Stimulated activated naive CD8-positive, alpha-beta T cell treated with anti-CD3 and anti-CD28 coated beads, Interleukin-15, amount 100 ng/mL, for 72 hours (primary cell): ENCODE data around the gene DOK3.
A peak's percentile ranks its signal among the peaks of the same experiment; 100 is the strongest.
"Not testable (repeated sequence)": the region's sequence is repeated elsewhere in the genome, so short reads cannot be mapped to it uniquely, and the experiment has no call there.

ENCODE experiments used
- ATAC-seq: fragments of 150-1000 bp; cut with Tn5 transposase; 2 replicates; pipeline ENCODE4 v1.10.0; 2021; ENCODE audit warnings: mild to moderate bottlenecking, moderate library complexity
- DNase-seq, 2 donors: peaks; one replicate each; pipeline ENCODE4 v3.0.0; 2021 to 2022
- H3K27ac Mint-ChIP-seq, 2 donors: one replicate each; pipeline ENCODE4 v1.8.0; 2022; ENCODE audit warnings: mild to moderate bottlenecking in 2 of 2, mixed read lengths in 2 of 2, moderate library complexity in 2 of 2
- H3K27me3 Mint-ChIP-seq: one replicate; pipeline ENCODE4 v1.8.0; 2022; ENCODE audit warnings: mixed read lengths
- H3K4me1 Mint-ChIP-seq: one replicate; pipeline ENCODE4 v1.8.0; 2022; ENCODE audit warnings: mild to moderate bottlenecking, mixed read lengths
- H3K4me3 Mint-ChIP-seq, 2 donors: one replicate each; pipeline ENCODE4 v1.8.0; 2022; ENCODE audit warnings: mild to moderate bottlenecking in 2 of 2, mixed read lengths in 2 of 2, moderate library complexity in 1 of 2
- H3K9me3 Mint-ChIP-seq, 2 donors: one replicate each; pipeline ENCODE4 v1.8.0; 2022; ENCODE audit warnings: mixed read lengths in 2 of 2

The DOK3 gene

GRCh38 chr5:177489119-177489716 lies 20.4 kb downstream of the DOK3 start:
- H3K4me3 Mint-ChIP-seq = no peak overlapping the region
- no peaks in the 10 kb centered on the region for H3K9me3 Mint-ChIP-seq
- DNase-seq (no peak), ATAC-seq (no peak)
- no peaks in the 10 kb centered on the region for H3K27me3 Mint-ChIP-seq
- H3K27ac Mint-ChIP-seq = peak overlapping the region in 1 of 2 donors; percentile 74
- peaks cover 27% of the 10 kb centered on the region for H3K4me1 Mint-ChIP-seq

- Mint-ChIP-seq H3K4me1 (peaks cover 14% of the 10 kb centered on the region), H3K27me3 (no peaks in the 10 kb centered on the region), H3K9me3 (no peaks in the 10 kb centered on the region), H3K4me3 (no peak overlapping the region), H3K27ac (peak overlapping the region in 1 of 2 donors; percentile 93)
- ATAC-seq (no peak), DNase-seq (no peak)
These were observed 21.7 kb downstream of the DOK3 start for GRCh38 chr5:177487975-177488374.

GRCh38 chr5:177487144-177487543 lies 22.5 kb downstream of the DOK3 start:
- no peak for DNase-seq
- no peak for ATAC-seq
- Mint-ChIP-seq H3K4me3 (no peak overlapping the region), H3K27ac (peak overlapping the region in 1 of 2 donors; percentile 74), H3K27me3 (no peaks in the 10 kb centered on the region), H3K9me3 (no peaks in the 10 kb centered on the region), H3K4me1 (peaks cover 7% of the 10 kb centered on the region)

GRCh38 chr5:177486256-177486655 lies 23.4 kb downstream of the DOK3 start:
- Mint-ChIP-seq H3K4me1 (peaks cover 5% of the 10 kb centered on the region), H3K4me3 (no peak overlapping the region), H3K9me3 (no peaks in the 10 kb centered on the region), H3K27ac (no peak overlapping the region), H3K27me3 (no peaks in the 10 kb centered on the region)
- no peak for ATAC-seq
- no peak for DNase-seq

GRCh38 chr5:177485753-177486152 lies 23.9 kb downstream of the DOK3 start:
- not testable (repeated sequence) for H3K4me1 Mint-ChIP-seq, DNase-seq, H3K27ac Mint-ChIP-seq, H3K27me3 Mint-ChIP-seq, H3K9me3 Mint-ChIP-seq, H3K4me3 Mint-ChIP-seq, ATAC-seq

GRCh38 chr5:177484902-177485549 lies 24.6 kb downstream of the DOK3 start:
- Mint-ChIP-seq H3K27me3 (no peaks in the 10 kb centered on the region), H3K9me3 (no peaks in the 10 kb centered on the region), H3K4me3 (no peak overlapping the region), H3K4me1 (peaks cover 2% of the 10 kb centered on the region), H3K27ac (peak overlapping the region in 1 of 2 donors; percentile 69)
- no peak for ATAC-seq
- DNase-seq = no peak

- DNase-seq (no peak), ATAC-seq (no peak)
- H3K4me3 Mint-ChIP-seq = no peak overlapping the region
- H3K27ac Mint-ChIP-seq = peak overlapping the region in 1 of 2 donors; percentile 39
- H3K9me3 Mint-ChIP-seq = no peaks in the 10 kb centered on the region
- no peaks in the 10 kb centered on the region for H3K27me3 Mint-ChIP-seq
- peaks cover 10% of the 10 kb centered on the region for H3K4me1 Mint-ChIP-seq
These were observed 25.4 kb downstream of the DOK3 start for GRCh38 chr5:177483994-177484901.

- Mint-ChIP-seq H3K27me3 (no peaks in the 10 kb centered on the region), H3K9me3 (no peaks in the 10 kb centered on the region), H3K27ac (peak overlapping the region; percentile 4 to 15), H3K4me1 (peaks cover 22% of the 10 kb centered on the region), H3K4me3 (no peak overlapping the region)
- no peak for ATAC-seq
- DNase-seq = no peak
These were observed 26.6 kb downstream of the DOK3 start for GRCh38 chr5:177483042-177483441.

GRCh38 chr5:177482359-177482795 lies 27.2 kb downstream of the DOK3 start:
- H3K4me1 Mint-ChIP-seq = peaks cover 29% of the 10 kb centered on the region
- H3K27ac Mint-ChIP-seq = peak overlapping the region; percentile 40 to 79
- ATAC-seq (no peak), DNase-seq (no peak)
- no peaks in the 10 kb centered on the region for H3K9me3 Mint-ChIP-seq
- H3K27me3 Mint-ChIP-seq = no peaks in the 10 kb centered on the region
- no peak overlapping the region for H3K4me3 Mint-ChIP-seq

GRCh38 chr5:177479774-177480173 lies 29.9 kb downstream of the DOK3 start:
- Mint-ChIP-seq H3K27me3 (no peaks in the 10 kb centered on the region), H3K4me1 (peaks cover 53% of the 10 kb centered on the region), H3K27ac (peak overlapping the region; percentile 99 to 100), H3K9me3 (no peaks in the 10 kb centered on the region), H3K4me3 (peak overlapping the region; percentile 33 to 76)
- ATAC-seq (no peak), DNase-seq (no peak)

- peak overlapping the region; percentile 67 to 76 for H3K4me3 Mint-ChIP-seq
- DNase-seq = peak; percentile 79 to 82
- H3K27me3 Mint-ChIP-seq = no peaks in the 10 kb centered on the region
- no peaks in the 10 kb centered on the region for H3K9me3 Mint-ChIP-seq
- peak overlapping the region; percentile 99 to 100 for H3K27ac Mint-ChIP-seq
- H3K4me1 Mint-ChIP-seq = peaks cover 61% of the 10 kb centered on the region
- peak; percentile 90 for ATAC-seq
These were observed 30.6 kb downstream of the DOK3 start for GRCh38 chr5:177478711-177479646.

- Mint-ChIP-seq H3K4me1 (peaks cover 66% of the 10 kb centered on the region), H3K4me3 (peak overlapping the region; percentile 67 to 76), H3K9me3 (no peaks in the 10 kb centered on the region), H3K27me3 (no peaks in the 10 kb centered on the region), H3K27ac (peak overlapping the region; percentile 99 to 100)
- ATAC-seq (no peak), DNase-seq (no peak)
These were observed 31.7 kb downstream of the DOK3 start for GRCh38 chr5:177477701-177478477.

GRCh38 chr5:177476531-177477233 lies 32.9 kb downstream of the DOK3 start:
- ATAC-seq (no peak), DNase-seq (no peak)
- no peaks in the 10 kb centered on the region for H3K9me3 Mint-ChIP-seq
- no peaks in the 10 kb centered on the region for H3K27me3 Mint-ChIP-seq
- peak overlapping the region; percentile 70 to 72 for H3K4me3 Mint-ChIP-seq
- H3K27ac Mint-ChIP-seq = peak overlapping the region; percentile 59 to 99
- H3K4me1 Mint-ChIP-seq = peaks cover 73% of the 10 kb centered on the region
